ENCODE results near the gene SFPQ.

The SFPQ gene

GRCh38 chr1:35188578-35189392, 4.2 kb downstream of the SFPQ start:
- DNase-seq (ENCODE audit: low read depth in 2 of 2) = no peak
- no peak overlapping the region for H3K4me3 ChIP-seq (replicated peaks in 1 of 2; ENCODE audit: low read depth in 2 of 2, low read length in 2 of 2)
- no peak for TF ChIP-seq CTCF (IDR thresholded peaks at IDR 0.05; ENCODE audit: low read depth, low read length)

- TF ChIP-seq CTCF (IDR thresholded peaks at IDR 0.05; ENCODE audit: low read depth, low read length) = no peak
- H3K4me3 ChIP-seq (replicated peaks in 1 of 2; ENCODE audit: low read depth in 2 of 2, low read length in 2 of 2) = no peak overlapping the region
- DNase-seq (ENCODE audit: low read depth in 2 of 2) = no peak
Observed at GRCh38 chr1:35187816-35188342, 5.1 kb downstream of the SFPQ start.

GRCh38 chr1:35186239-35186638, 6.7 kb downstream of the SFPQ start:
- no peak for DNase-seq (ENCODE audit: low read depth in 2 of 2)
- H3K4me3 ChIP-seq (replicated peaks in 1 of 2; ENCODE audit: low read depth in 2 of 2, low read length in 2 of 2) = no peak overlapping the region
- TF ChIP-seq CTCF (IDR thresholded peaks at IDR 0.05; ENCODE audit: low read depth, low read length) = no peak

- no peak for TF ChIP-seq CTCF (IDR thresholded peaks at IDR 0.05; ENCODE audit: low read depth, low read length)
- no peak overlapping the region for H3K4me3 ChIP-seq (replicated peaks in 1 of 2; ENCODE audit: low read depth in 2 of 2, low read length in 2 of 2)
- no peak for DNase-seq (ENCODE audit: low read depth in 2 of 2)
Observed at GRCh38 chr1:35185200-35185599, 7.7 kb downstream of the SFPQ start.

GRCh38 chr1:35184495-35185199, 8.3 kb downstream of the SFPQ start:
- TF ChIP-seq CTCF (IDR thresholded peaks at IDR 0.05; ENCODE audit: low read depth, low read length) = no peak
- DNase-seq (ENCODE audit: low read depth in 2 of 2) = no peak
- H3K4me3 ChIP-seq (replicated peaks in 1 of 2; ENCODE audit: low read depth in 2 of 2, low read length in 2 of 2) = no peak overlapping the region

- no peak for DNase-seq (ENCODE audit: low read depth in 2 of 2)
- H3K4me3 ChIP-seq (replicated peaks in 1 of 2; ENCODE audit: low read depth in 2 of 2, low read length in 2 of 2) = no peak overlapping the region
- TF ChIP-seq CTCF (IDR thresholded peaks at IDR 0.05; ENCODE audit: low read depth, low read length) = no peak
Observed at GRCh38 chr1:35181790-35182455, 11.0 kb downstream of the SFPQ start.

Measured in cardiac fibroblast (primary cell).